Smooth muscle cell (in vitro differentiated cells): ENCODE data around the gene PAQR5. TPM values are rescaled to one million over a fixed set of nuclear protein-coding genes. Genes with fewer than 3 reads are reported as not detected.
A peak's percentile ranks its signal among the peaks of the same experiment; 100 is the strongest.

Experiments used
- DNase-seq: peaks from one replicate; lab custom pipeline; 2025; ENCODE audit not compliant: unreplicated experiment; lab: John Stamatoyannopoulos, UW
- H2AFZ ChIP-seq: fragments of 200-600 bp; sonication (generic); 2 replicates; pipeline ENCODE4 v1.6.0; 2016; ENCODE audit warnings: antibody characterized with exemption, low read depth, mild to moderate bottlenecking
- H3F3A ChIP-seq: fragments of 200-600 bp; sonication (generic); 2 replicates; pipeline ENCODE4 v1.6.0; 2017; ENCODE audit warnings: antibody characterized with exemption, low read depth
- H3K27ac ChIP-seq: fragments of 200-600 bp; sonication (generic); 2 replicates; pipeline ENCODE4 v1.5.1; 2016; ENCODE audit warnings: low read depth, mild to moderate bottlenecking
- H3K27me3 ChIP-seq: fragments of 200-600 bp; sonication (generic); 2 replicates; pipeline ENCODE4 v1.6.1; 2016; ENCODE audit warnings: low read depth, mild to moderate bottlenecking
- H3K36me3 ChIP-seq: fragments of 200-600 bp; sonication (generic); 2 replicates; pipeline ENCODE4 v1.5.1; 2016; ENCODE audit warnings: low read depth
- H3K4me1 ChIP-seq: fragments of 200-600 bp; sonication (generic); 2 replicates; pipeline ENCODE4 v1.5.1; 2016; ENCODE audit warnings: low read depth
- H3K4me2 ChIP-seq: fragments of 200-600 bp; sonication (generic); 2 replicates; pipeline ENCODE4 v1.6.0; 2016; ENCODE audit warnings: mild to moderate bottlenecking
- H3K4me3 ChIP-seq: fragments of 200-600 bp; sonication (generic); 2 replicates; pipeline ENCODE4 v1.5.1; 2016; ENCODE audit warnings: mild to moderate bottlenecking
- H3K79me2 ChIP-seq: fragments of 200-600 bp; sonication (generic); 2 replicates; pipeline ENCODE4 v1.6.0; 2016; ENCODE audit warnings: low read depth, mild to moderate bottlenecking
- H3K9ac ChIP-seq: fragments of 200-600 bp; sonication (generic); 2 replicates; pipeline ENCODE4 v1.6.0; 2016; ENCODE audit warnings: low read depth
- H3K9me3 ChIP-seq: fragments of 200-600 bp; sonication (generic); replicated peaks from 2 replicates; pipeline ENCODE4 v1.5.1; 2016; ENCODE audit warnings: low read depth
- H4K20me1 ChIP-seq: fragments of 200-600 bp; sonication (generic); 2 replicates; pipeline ENCODE4 v1.6.0; 2016; ENCODE audit warnings: low read depth
- WGBS: methylation state at CpG from one replicate; pipeline ENCODE4 v1.1.7; 2016; ENCODE audit warnings: low lambda C conversion rate; 5-methylcytosine and 5-hydroxymethylcytosine counted together
- polyA plus RNA-seq: library from polyadenylated mRNA; unstranded; fragments of >200 nt; fragmentation: Nextera tagmentation; extraction: Ambion mirVana; gene quantifications from 2 replicates; pipeline ENCODE4 v1.2.1, GENCODE V29; 2016
- total RNA-seq: library from RNA; depleted of rRNA; stranded (reverse); fragments of >200 nt; gene quantifications from 2 replicates; pipeline ENCODE4 v1.2.3, GENCODE V29; 2014
- TF ChIP-seq, protein P1 (sequence below): fragments of 200-600 bp; sonication (generic); IDR thresholded peaks from 2 replicates; pipeline ENCODE4 v1.5.1; 2017; ENCODE audit warnings: borderline replicate concordance, mild to moderate bottlenecking, antibody characterized with exemption; ENCODE audit not compliant: insufficient read depth, poor library complexity, severe bottlenecking

The PAQR5 gene
- total and polyA plus RNA-seq, 2 experiments from 2014 or later, result 1.5 to 1.6 TPM

DNA sequence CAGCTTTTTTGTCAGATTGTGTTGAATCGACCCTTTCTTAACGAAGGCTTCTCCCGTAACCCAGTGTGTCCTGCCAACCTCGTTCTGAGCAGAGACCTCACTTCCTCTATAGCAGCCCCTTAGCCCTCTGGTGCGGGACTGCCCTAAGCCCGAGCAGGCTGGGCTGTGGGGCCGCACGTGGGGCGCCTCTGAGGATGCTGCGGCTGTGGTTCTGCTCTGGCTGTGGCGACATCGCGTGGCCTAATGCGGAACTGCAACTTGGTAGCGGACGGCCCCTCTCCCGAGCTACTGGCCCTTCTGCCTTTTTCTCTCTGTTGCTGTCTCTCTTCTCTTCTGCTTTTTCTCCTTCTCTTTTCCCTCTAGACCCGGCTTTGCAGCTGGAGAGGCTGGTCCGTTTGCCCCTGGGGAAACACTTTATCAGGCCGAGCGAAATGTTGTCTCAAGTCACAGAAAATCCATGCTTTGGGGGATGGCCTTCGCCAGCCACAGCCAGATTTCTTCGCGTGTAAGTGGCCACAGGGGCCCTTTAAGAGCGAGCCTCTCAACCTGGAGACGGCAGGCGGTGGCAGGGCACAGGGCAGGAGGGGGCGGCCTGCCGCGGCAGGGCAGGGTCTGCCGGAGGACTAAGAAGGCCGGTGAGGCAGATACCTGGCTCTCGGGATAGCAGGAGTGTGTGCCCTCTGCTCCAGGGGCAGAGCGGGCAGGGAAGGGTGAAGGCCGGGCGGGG is 96.0 kb downstream of the PAQR5 start:
- Histone ChIP-seq H3K4me3 (no peak overlapping the region), H3K27me3 (no peaks in the 10 kb centered on the region), H3K79me2 (no peaks in the 10 kb centered on the region), H2AFZ (no peak overlapping the region), H3K9me3 (no peaks in the 10 kb centered on the region), H3K4me1 (peaks cover 3% of the 10 kb centered on the region), H3K4me2 (peak overlapping the region; percentile 62), H4K20me1 (no peaks in the 10 kb centered on the region), H3F3A (no peaks in the 10 kb centered on the region), H3K27ac (no peak overlapping the region), H3K36me3 (no peaks in the 10 kb centered on the region), H3K9ac (no peak overlapping the region)
- TF ChIP-seq, protein P1, sequence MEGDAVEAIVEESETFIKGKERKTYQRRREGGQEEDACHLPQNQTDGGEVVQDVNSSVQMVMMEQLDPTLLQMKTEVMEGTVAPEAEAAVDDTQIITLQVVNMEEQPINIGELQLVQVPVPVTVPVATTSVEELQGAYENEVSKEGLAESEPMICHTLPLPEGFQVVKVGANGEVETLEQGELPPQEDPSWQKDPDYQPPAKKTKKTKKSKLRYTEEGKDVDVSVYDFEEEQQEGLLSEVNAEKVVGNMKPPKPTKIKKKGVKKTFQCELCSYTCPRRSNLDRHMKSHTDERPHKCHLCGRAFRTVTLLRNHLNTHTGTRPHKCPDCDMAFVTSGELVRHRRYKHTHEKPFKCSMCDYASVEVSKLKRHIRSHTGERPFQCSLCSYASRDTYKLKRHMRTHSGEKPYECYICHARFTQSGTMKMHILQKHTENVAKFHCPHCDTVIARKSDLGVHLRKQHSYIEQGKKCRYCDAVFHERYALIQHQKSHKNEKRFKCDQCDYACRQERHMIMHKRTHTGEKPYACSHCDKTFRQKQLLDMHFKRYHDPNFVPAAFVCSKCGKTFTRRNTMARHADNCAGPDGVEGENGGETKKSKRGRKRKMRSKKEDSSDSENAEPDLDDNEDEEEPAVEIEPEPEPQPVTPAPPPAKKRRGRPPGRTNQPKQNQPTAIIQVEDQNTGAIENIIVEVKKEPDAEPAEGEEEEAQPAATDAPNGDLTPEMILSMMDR, result peak; percentile 94
- peak; percentile 78 for DNase-seq
- 25% methylated on average over 36 of the region's 36 CpGs for WGBS

DNA sequence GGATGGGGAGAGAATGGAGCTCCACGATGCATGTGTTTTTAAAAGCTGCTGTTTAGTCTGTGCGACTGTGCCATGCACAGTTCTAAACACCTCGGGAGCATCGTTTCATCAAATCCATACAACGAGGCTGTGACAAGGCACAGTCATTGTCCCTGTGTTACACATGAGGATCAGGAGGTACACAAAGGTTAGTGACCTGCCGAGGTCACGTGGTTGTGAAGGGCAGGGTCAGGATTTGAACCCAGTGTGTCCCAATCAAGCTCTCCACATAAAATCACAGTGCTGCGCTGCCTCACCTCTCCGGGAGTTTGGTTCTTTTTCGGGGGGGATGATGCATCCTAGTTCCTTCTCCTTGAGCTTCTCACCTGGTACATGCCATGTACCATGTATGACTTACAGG is 96.7 kb downstream of the PAQR5 start:
- TF ChIP-seq, protein P1, result no peak
- no peaks in the 10 kb centered on the region for H3K9me3 ChIP-seq

DNA sequence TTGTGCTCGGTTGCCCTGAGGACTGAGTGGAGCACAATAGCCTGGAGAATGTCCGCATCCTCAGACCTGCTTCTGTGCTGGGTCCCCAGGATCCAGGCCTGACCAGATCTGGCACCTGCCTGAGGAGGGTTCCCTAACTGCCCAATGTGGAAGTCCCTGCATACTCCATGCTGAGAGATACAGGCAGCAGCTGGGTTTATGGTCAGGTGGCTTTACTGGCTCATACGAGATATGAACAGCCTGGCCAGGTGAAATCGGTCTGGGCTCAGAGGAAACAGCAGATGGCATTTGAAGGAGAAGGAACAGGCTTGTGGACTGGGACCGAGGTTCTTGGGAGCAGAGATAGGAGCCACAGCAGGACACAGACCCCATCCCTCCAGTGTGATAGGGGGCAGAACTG is 97.3 kb downstream of the PAQR5 start:
- TF ChIP-seq, protein P1, result no peak
- Histone ChIP-seq H3K36me3 (no peaks in the 10 kb centered on the region), H3K4me3 (no peak overlapping the region), H3F3A (no peaks in the 10 kb centered on the region), H4K20me1 (no peaks in the 10 kb centered on the region), H3K9ac (no peak overlapping the region), H3K4me2 (no peak overlapping the region), H3K79me2 (no peaks in the 10 kb centered on the region), H3K4me1 (peaks cover 3% of the 10 kb centered on the region), H2AFZ (no peak overlapping the region), H3K27me3 (no peaks in the 10 kb centered on the region), H3K9me3 (no peaks in the 10 kb centered on the region), H3K27ac (no peak overlapping the region)
- 99% methylated on average over 5 of the region's 5 CpGs for WGBS
- no peak for DNase-seq

More for the DNA sequence above, 96.7 kb downstream of the PAQR5 start:
- H3K27me3 ChIP-seq, result no peaks in the 10 kb centered on the region
- no peaks in the 10 kb centered on the region for H3K79me2 ChIP-seq
- no peak overlapping the region for H3K27ac ChIP-seq
- no peak overlapping the region for H2AFZ ChIP-seq
- WGBS, result 92% methylated on average over 10 of the region's 10 CpGs
- DNase-seq, result no peak
- H3K4me1 ChIP-seq, result peaks cover 3% of the 10 kb centered on the region
- H3K36me3 ChIP-seq, result no peaks in the 10 kb centered on the region
- H3K9ac ChIP-seq, result no peak overlapping the region
- H3K4me3 ChIP-seq, result no peak overlapping the region
- no peaks in the 10 kb centered on the region for H4K20me1 ChIP-seq
- H3K4me2 ChIP-seq, result no peak overlapping the region
- H3F3A ChIP-seq, result no peaks in the 10 kb centered on the region

DNA sequence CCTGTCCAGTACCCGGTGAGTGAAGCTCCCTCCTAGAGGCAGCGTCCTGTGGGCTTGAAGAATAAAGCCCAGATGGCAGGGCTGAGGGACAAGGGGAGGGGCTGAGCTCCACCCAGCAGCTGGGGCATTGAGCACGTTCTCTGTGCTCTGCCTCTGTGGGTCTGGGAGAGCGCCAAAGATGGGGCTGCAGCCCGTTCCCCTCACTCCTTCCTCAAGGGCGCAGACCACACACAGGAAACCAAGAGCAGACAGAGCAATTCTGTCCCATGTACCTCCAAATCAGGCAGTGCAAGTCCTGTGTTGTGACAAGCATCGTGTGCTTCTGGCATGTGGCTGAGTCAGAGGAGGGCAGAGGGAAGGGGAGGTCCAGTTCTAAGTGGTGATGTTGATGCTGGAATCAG is 99.8 kb downstream of the PAQR5 start:
- TF ChIP-seq, protein P1, result no peak
- Histone ChIP-seq H3K4me3 (no peak overlapping the region), H3K9me3 (no peaks in the 10 kb centered on the region), H3K4me1 (peaks cover 3% of the 10 kb centered on the region), H2AFZ (no peak overlapping the region), H3K9ac (no peak overlapping the region), H3K36me3 (no peaks in the 10 kb centered on the region), H3K79me2 (no peaks in the 10 kb centered on the region), H3K27me3 (no peaks in the 10 kb centered on the region), H3K27ac (no peak overlapping the region), H4K20me1 (no peaks in the 10 kb centered on the region), H3F3A (no peaks in the 10 kb centered on the region), H3K4me2 (no peak overlapping the region)
- 65% methylated on average over 7 of the region's 7 CpGs for WGBS
- DNase-seq, result no peak
